K562 (cell line): ENCODE data around the gene LRFN3. TPM values are rescaled to one million over a fixed set of nuclear protein-coding genes. Genes with fewer than 3 reads are reported as not detected.

Experiments used
- ATAC-seq: fragments of 200-7000 bp; cut with Tn5 transposase; 3 replicates; pipeline ENCODE4 v1.9.1; 2020; ENCODE audit warnings: moderate library complexity
- BruUV-seq: library from RNA; stranded (reverse); fragments of 400-500 nt; replicated peaks from 2 replicates; lab custom pipeline; 2021; lab: Mats Ljungman, UMichigan
- CTCF ChIA-PET: fragments of 300-600 bp; formaldehyde crosslinking; extraction: SDS; loops from one replicate; lab custom pipeline; 2021; ENCODE audit warnings: low intra/inter-chr PET ratio; lab: Yijun Ruan, JAX
- POLR2A ChIA-PET: fragments of 300-600, 350-650 bp; sonication (Branson Sonifier 250); formaldehyde crosslinking; extraction: SDS; loops from one replicate; lab custom pipeline; 2021; ENCODE audit warnings: antibody characterized with exemption, inconsistent platforms; lab: Yijun Ruan, JAX
- DNase-seq, 4 experiments: peaks; one replicate each; pipeline versions ENCODE4 v3.0.0 to v3.0.0-alpha.2; 2011 to 2018; ENCODE audit warnings: low spot score in 3 of 4, mixed read lengths in 3 of 4; ENCODE audit errors: extremely low read depth in 1 of 4
- FAIRE-seq: peaks from 2 replicates; lab custom pipeline; 2011; peaks lifted over from hg19 to GRCh38; lab: Jason Lieb, UNC
- H2AFZ ChIP-seq: 2 replicates; pipeline ENCODE4 v1.6.0; 2011; ENCODE audit warnings: low read depth, low read length, control low read depth, inconsistent platforms
- H3K27ac ChIP-seq: fragments of 200-600 bp; 3 replicates; pipeline ENCODE4 v1.8.0; 2011; ENCODE audit warnings: low read depth, mild to moderate bottlenecking, control low read depth, inconsistent platforms, low read length, moderate library complexity, mixed read lengths; ENCODE audit errors: extremely low read depth
- H3K27me3 ChIP-seq, 2 experiments: fragments of 300-600 bp in 1 of 2; 2 replicates in 1 of 2; 3 replicates in 1 of 2; pipeline versions ENCODE4 v1.6.0 to v1.8.0; 2011; ENCODE audit warnings: inconsistent platforms in 2 of 2, low read length in 2 of 2, mild to moderate bottlenecking in 1 of 2, mixed read lengths in 1 of 2, moderate library complexity in 1 of 2; ENCODE audit not compliant: control insufficient read depth in 2 of 2, insufficient read depth in 2 of 2
- H3K36me3 ChIP-seq: fragments of 300-600 bp; 3 replicates; pipeline ENCODE4 v1.8.0; 2011; ENCODE audit warnings: mild to moderate bottlenecking, low read length, inconsistent platforms; ENCODE audit not compliant: control insufficient read depth, insufficient read depth
- H3K4me1 ChIP-seq, 2 experiments: fragments of 200-600 bp in 1 of 2; replicated peaks in 1 of 2; 2 replicates in 1 of 2; 3 replicates in 1 of 2; pipeline versions ENCODE4 v1.5.1 to v1.8.0; 2011; ENCODE audit warnings: inconsistent platforms in 2 of 2, low read length in 2 of 2, mild to moderate bottlenecking in 1 of 2, mixed read lengths in 1 of 2, moderate library complexity in 1 of 2; ENCODE audit not compliant: control insufficient read depth in 2 of 2, insufficient read depth in 2 of 2
- H3K4me2 ChIP-seq: 2 replicates; pipeline ENCODE4 v1.6.1; 2011; ENCODE audit warnings: low read length, control low read depth, inconsistent platforms, mixed read lengths; ENCODE audit not compliant: insufficient read depth
- H3K4me3 ChIP-seq: fragments of 200-600 bp; sonication (generic), shearing (Covaris generic); 2 replicates; pipeline ENCODE4 v1.5.1; 2016; ENCODE audit warnings: control low read depth, inconsistent platforms
- H3K79me2 ChIP-seq: fragments of 200-600 bp; 3 replicates; pipeline ENCODE4 v1.8.0; 2011; ENCODE audit warnings: low read length, inconsistent platforms; ENCODE audit not compliant: control insufficient read depth, insufficient read depth
- H3K9ac ChIP-seq, 2 experiments: 2 replicates each; pipeline versions ENCODE4 v1.6.0 to v1.6.1; 2011; ENCODE audit warnings: low read depth in 2 of 2, low read length in 2 of 2, control low read depth in 1 of 2, inconsistent platforms in 1 of 2, mild to moderate bottlenecking in 1 of 2, mixed read lengths in 1 of 2; ENCODE audit not compliant: insufficient read depth in 1 of 2
- H3K9me1 ChIP-seq: one replicate; pipeline ENCODE4 v1.6.0; 2011; ENCODE audit warnings: inconsistent platforms, mild to moderate bottlenecking, low read length, moderate library complexity; ENCODE audit not compliant: control insufficient read depth, insufficient read depth
- H3K9me3 ChIP-seq: replicated peaks from 2 replicates; pipeline ENCODE4 v1.5.1; 2011; ENCODE audit warnings: low read depth, low read length, inconsistent platforms; ENCODE audit not compliant: control insufficient read depth, insufficient read depth
- H4K20me1 ChIP-seq: replicated peaks from 2 replicates; pipeline ENCODE4 v1.6.1; 2011; ENCODE audit warnings: low read length, inconsistent platforms, mixed read lengths; ENCODE audit not compliant: control insufficient read depth, insufficient read depth
- BMI1 ChIP-seq: fragments of 150-350 bp; IDR thresholded peaks from 2 replicates; pipeline ENCODE4 v1.6.1; 2014; ENCODE audit warnings: low read length
- CTBP1 ChIP-seq: fragments of 450-650 bp; IDR thresholded peaks from 2 replicates; pipeline ENCODE4 v1.6.1; 2016; ENCODE audit warnings: borderline replicate concordance
- RBM25 ChIP-seq: fragments of 200-400 bp; formaldehyde crosslinking; IDR thresholded peaks from 2 replicates; pipeline ENCODE4 v1.6.1; 2018; ENCODE audit warnings: low read length, low read depth, moderate library complexity; ENCODE audit not compliant: severe bottlenecking
- ZHX1 ChIP-seq: fragments of 150-350 bp; conservative IDR thresholded peaks from 2 replicates; pipeline ENCODE4 v1.6.1; 2014; ENCODE audit warnings: low read length
- ZNF175 ChIP-seq: fragments of 200-800 bp; sonication (Bioruptor generic); IDR thresholded peaks from 2 replicates; pipeline ENCODE4 v1.6.1; 2016; ENCODE audit warnings: low read depth, mild to moderate bottlenecking, missing genetic modification characterization, missing compliant biosample characterization
- ZNF551 ChIP-seq: fragments of 250-450 bp; sonication (Bioruptor Pico); IDR thresholded peaks from 2 replicates; pipeline ENCODE4 v1.5.0; 2021; ENCODE audit warnings: mild to moderate bottlenecking, moderate library complexity
- WGBS: fragments of 100-300 bp; shearing (Covaris generic); methylation state at CpG from one replicate; pipeline ENCODE4 v1.1.6; 2016; ENCODE audit warnings: low coverage, mixed read lengths; ENCODE audit not compliant: insufficient coverage; ENCODE audit errors: missing lambda C conversion rate; 5-methylcytosine and 5-hydroxymethylcytosine counted together
- in situ Hi-C: fragments of 300-500 bp; cut with MboI; formaldehyde crosslinking; loops from 4 replicates; pipeline ENCODE4 v1.15.0; 2018; ENCODE audit warnings: inconsistent platforms, mixed read lengths
- intact Hi-C: fragments of 100-400 bp; cut with micrococcal nuclease; formaldehyde crosslinking; loops from 2 replicates; pipeline ENCODE4 v1.14.2; 2022
- polyA plus RNA-seq, 8 experiments: library from polyadenylated mRNA; depleted of rRNA in 4 of 8; stranded (reverse) in 5 of 8; unstranded in 3 of 8; fragments of >200 nt; fragmentation: Nextera tagmentation in 2 of 8; fragmentation: Illumina TruSeq in 1 of 8; extraction: Ambion mirVana in 2 of 8; extraction: Trizol in 1 of 8; gene quantifications; 2 replicates each; pipeline versions ENCODE4 v1.2.1 to v1.2.3, GENCODE V29; 2011 to 2014; ENCODE audit warnings: inconsistent platforms in 1 of 8, missing spikeins in 1 of 8
- total RNA-seq, 7 experiments: library from RNA; depleted of rRNA in 6 of 7; stranded (reverse); fragments of >200 nt in 6 of 7; fragmentation: Illumina TruSeq in 2 of 7; extraction: Trizol in 2 of 7; gene quantifications; 2 replicates each; pipeline versions ENCODE4 v1.2.1 to v1.2.3, GENCODE V29; 2011 to 2021; ENCODE audit warnings: low replicate concordance in 1 of 7

Gene LRFN3
- total and polyA plus RNA-seq, 9 of the 15 experiments (the other 6 are each of a cell fraction or from before 2014, with no cell fraction given), result 0.03 to 0.12 (median 0.11) TPM; not detected in 6

- TF ChIP-seq ZNF551 (CRISPR knock-in tag) (no peak), ZHX1 (no peak), RBM25 (no peak), BMI1 (no peak)
Measured at GRCh38 chr19:35936738-35937268, 629 bp downstream of the LRFN3 start (continued).

DNA sequence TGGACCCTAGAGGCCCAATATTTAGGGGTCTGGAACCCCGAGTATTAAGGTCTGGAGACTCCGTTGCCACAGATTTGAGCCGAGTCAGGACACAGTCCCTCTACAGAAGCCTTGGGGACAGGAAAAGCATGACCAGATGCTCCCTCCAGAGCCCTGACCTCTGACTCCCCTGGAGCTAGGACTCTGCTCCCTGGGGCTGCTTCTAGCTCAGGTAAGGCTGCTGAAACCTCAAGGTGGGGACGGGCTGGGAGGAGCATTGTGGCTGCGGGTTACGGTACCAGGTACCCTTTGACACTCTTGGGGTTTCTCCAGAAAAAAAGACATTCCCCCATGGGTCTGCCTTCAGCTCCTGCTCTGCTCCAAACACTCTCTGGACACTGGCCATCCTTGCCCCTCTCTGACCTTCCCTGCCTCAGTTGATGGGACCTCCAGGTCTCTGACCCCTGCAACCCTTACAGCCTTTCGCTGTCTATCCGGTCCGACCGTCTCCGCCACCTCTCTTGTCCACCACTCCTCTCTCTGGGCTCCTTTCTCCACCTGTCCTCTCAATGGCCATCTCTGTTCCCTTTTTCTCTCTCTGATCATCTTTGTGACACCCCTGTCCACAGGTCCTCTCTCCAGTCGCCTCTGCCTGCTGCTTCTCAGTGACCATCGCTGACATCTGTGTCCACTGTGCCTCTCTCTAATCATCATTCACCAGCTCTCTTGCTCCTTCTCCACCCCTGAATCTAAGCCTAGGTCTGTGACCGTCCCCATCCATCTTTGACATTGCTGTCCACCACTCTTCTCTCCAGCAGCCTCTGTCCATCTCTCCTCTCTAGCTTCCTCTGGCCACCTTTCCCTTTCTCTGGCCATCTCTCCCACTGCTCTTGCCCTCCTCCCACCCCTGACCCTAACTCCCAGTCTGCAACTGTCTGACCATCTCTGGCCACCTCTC is 1.4 kb downstream of the LRFN3 start:
- 18% methylated on average over 13 of the region's 14 CpGs for WGBS
- peaks cover 28 to 67% of the 10 kb centered on the region in 2 experiments for H3K27me3 ChIP-seq
- H3K27ac ChIP-seq, result no peak overlapping the region
- H3K79me2 ChIP-seq, result no peaks in the 10 kb centered on the region
- FAIRE-seq (no peak), ATAC-seq (peak; percentile 64), DNase-seq (no peak)
- H2AFZ ChIP-seq, result no peak overlapping the region
- TF ChIP-seq CTBP1 (peak; percentile 21; the same call in 1 of the 2 replicates), ZNF175 (CRISPR knock-in tag) (no peak)
- BruUV-seq, result no TSS peak
- H3K4me2 ChIP-seq, result no peak overlapping the region
- intact Hi-C loops (loop anchor here (10.0 kb wide), 1 partner anchor 113 kb away; no protein-coding TSS in a partner anchor), in situ Hi-C loops (no loop called here)
- H3K9me1 ChIP-seq, result no peaks in the 10 kb centered on the region
- H3K9ac ChIP-seq, result no peak overlapping the region
- POLR2A ChIA-PET, result interaction anchor here (0.5 to 0.6 kb wide), 2 partner anchors 101 to 230 kb away, joined by 3 to 4 read pairs; no protein-coding TSS in a partner anchor
- peaks cover 0 to 23% of the 10 kb centered on the region in 2 experiments; a peak in 3 of 5 replicates for H3K4me1 ChIP-seq
- no peak overlapping the region for H3K4me3 ChIP-seq
- H3K36me3 ChIP-seq, result no peaks in the 10 kb centered on the region
- H3K9me3 ChIP-seq, result no peaks in the 10 kb centered on the region
- CTCF ChIA-PET, result no interaction called here
- H4K20me1 ChIP-seq, result 0 out of 2 replicates have a peak, but pooled peaks cover 7% of the 10 kb centered on the region
